ENCODE measurements around the gene COL4A6.

- TF ChIP-seq FOXP2 (optimal IDR thresholded peaks at IDR 0.05; ENCODE audit: control extremely low read depth, extremely low read length, insufficient read depth) = no peak
- no peak for TF ChIP-seq POLR2AphosphoS5 (IDR thresholded peaks at IDR 0.05; ENCODE audit: borderline replicate concordance, low read depth, low read length)
These were observed 23.1 kb downstream of the COL4A6 start for GRCh38 chrX:108415146-108415545.
